Measurements from ENCODE around the gene OIP5.

DNA sequence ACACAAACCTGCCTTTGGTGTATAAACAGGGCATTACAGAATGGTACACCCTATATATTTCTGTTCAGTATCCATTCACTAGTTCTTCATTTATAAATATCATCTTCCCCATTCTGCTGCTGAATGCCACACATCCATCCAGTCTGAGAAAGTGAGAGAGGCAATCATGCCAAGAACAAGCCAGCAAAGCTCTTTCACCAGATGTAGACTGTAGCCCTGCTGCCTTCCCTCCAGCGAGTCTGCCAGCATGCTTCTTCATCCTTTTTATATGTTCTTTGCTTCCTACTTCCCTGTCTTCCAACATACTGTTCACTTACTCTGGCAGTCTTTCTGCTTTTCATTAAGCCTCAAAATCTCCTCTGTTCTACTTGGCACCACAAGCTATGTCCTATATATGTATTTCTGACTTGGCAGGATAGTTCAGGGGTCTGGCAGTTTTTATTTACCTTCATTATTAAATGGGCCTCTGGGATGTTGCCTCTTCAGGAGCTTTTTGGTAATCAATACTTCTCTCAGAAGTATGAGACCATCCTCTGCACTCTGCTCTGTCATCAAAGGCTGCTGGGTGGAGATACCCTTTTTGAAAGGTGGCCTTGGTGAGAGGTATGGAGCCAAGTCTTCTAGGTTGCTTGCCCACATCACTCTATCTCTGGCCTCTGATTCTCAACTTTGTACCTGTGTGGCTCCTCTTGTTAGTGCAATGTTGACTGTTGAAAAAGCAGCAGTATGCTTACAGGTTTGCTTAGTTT, 52.7 kb downstream of the OIP5 start:
- TF ChIP-seq POLR2A (IDR thresholded peaks at IDR 0.05; ENCODE audit: low read length) (no peak), GATA1 (IDR thresholded peaks at IDR 0.05; ENCODE audit: low read depth, low read length) (no peak)
